ENCODE data around the gene C19orf12. TPM values are rescaled to one million over a fixed set of nuclear protein-coding genes. Genes with fewer than 3 reads are reported as not detected.

Gene C19orf12
- total RNA-seq, 1 donor from 2014 or later = 24.9 TPM

GRCh38 chr19:29706635-29707034, 8.4 kb downstream of the C19orf12 start:
- no peak for DNase-seq (ENCODE audit: low read depth)
- no peak overlapping the region for H3K4me3 ChIP-seq (ENCODE audit: low read depth, low read length)
- no peak for TF ChIP-seq CTCF (conservative IDR thresholded peaks at IDR 0.05; ENCODE audit: low read depth, low read length)

- H3K4me3 ChIP-seq (ENCODE audit: low read depth, low read length) = no peak overlapping the region
- DNase-seq (ENCODE audit: low read depth) = no peak
- no peak for TF ChIP-seq CTCF (conservative IDR thresholded peaks at IDR 0.05; ENCODE audit: low read depth, low read length)
Observed at GRCh38 chr19:29705706-29706105, 9.4 kb downstream of the C19orf12 start.

GRCh38 chr19:29704562-29705558, 10.2 kb downstream of the C19orf12 start:
- no peak for TF ChIP-seq CTCF (conservative IDR thresholded peaks at IDR 0.05; ENCODE audit: low read depth, low read length)
- no peak overlapping the region for H3K4me3 ChIP-seq (ENCODE audit: low read depth, low read length)
- no peak for DNase-seq (ENCODE audit: low read depth)

GRCh38 chr19:29702963-29703320, 12.1 kb downstream of the C19orf12 start:
- TF ChIP-seq CTCF (conservative IDR thresholded peaks at IDR 0.05; ENCODE audit: low read depth, low read length) = no peak
- no peak for DNase-seq (ENCODE audit: low read depth)
- H3K4me3 ChIP-seq (ENCODE audit: low read depth, low read length) = no peak overlapping the region

GRCh38 chr19:29702161-29702962, 12.7 kb downstream of the C19orf12 start:
- no peak for DNase-seq (ENCODE audit: low read depth)
- TF ChIP-seq CTCF (conservative IDR thresholded peaks at IDR 0.05; ENCODE audit: low read depth, low read length) = no peak
- no peak overlapping the region for H3K4me3 ChIP-seq (ENCODE audit: low read depth, low read length)

- TF ChIP-seq CTCF (conservative IDR thresholded peaks at IDR 0.05; ENCODE audit: low read depth, low read length) = no peak
- no peak overlapping the region for H3K4me3 ChIP-seq (ENCODE audit: low read depth, low read length)
- DNase-seq (ENCODE audit: low read depth) = no peak
Observed at GRCh38 chr19:29700498-29700897, 14.6 kb downstream of the C19orf12 start.

All from epithelial cell of proximal tubule (primary cell).